Skeletal muscle cell (primary cell): ENCODE data around the gene CDK6.

ENCODE experiments used
- DNase-seq: peaks from one replicate; pipeline ENCODE4 v3.0.0-alpha.2; 2010; ENCODE audit warnings: low read depth
- H3K4me3 ChIP-seq: 2 replicates; pipeline ENCODE4 v1.5.1; 2011; ENCODE audit warnings: low read depth, mild to moderate bottlenecking, control low read depth, low read length, moderate library complexity

The CDK6 gene

GRCh38 chr7:92595281-92595680 is 241.1 kb downstream of the CDK6 start:
- H3K4me3 ChIP-seq, result no peak overlapping the region
- DNase-seq, result no peak

GRCh38 chr7:92594746-92595145 is 241.6 kb downstream of the CDK6 start:
- no peak overlapping the region for H3K4me3 ChIP-seq
- no peak for DNase-seq

GRCh38 chr7:92590711-92591310 is 245.6 kb downstream of the CDK6 start:
- DNase-seq, result no peak

DNA sequence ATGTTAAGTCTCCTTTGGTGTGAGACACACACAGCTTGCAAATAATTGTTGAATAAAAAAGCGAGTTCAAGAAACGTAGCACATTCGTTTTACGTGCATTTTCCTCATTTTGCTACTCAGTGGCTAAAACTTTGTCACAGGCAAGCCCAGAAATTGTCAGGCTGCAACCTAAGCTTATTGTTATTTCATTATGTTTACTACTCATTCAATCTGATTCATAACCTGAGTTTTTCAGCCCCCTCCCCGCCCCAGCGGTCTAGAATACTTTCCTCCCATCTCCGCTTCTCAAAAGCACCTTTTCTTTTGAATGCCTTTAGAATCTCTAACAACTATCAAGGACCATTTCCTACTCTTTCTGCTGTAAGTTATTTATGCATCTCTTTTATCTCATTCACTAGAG is 247.3 kb downstream of the CDK6 start:
- DNase-seq, result no peak
- H3K4me3 ChIP-seq, result peak overlapping the region; percentile 94

More at GRCh38 chr7:92590711-92591310, 245.6 kb downstream of the CDK6 start:
- peak overlapping the region; percentile 94 for H3K4me3 ChIP-seq

- DNase-seq, result no peak
- peak overlapping the region; percentile 94 for H3K4me3 ChIP-seq
Measured at GRCh38 chr7:92588561-92588960, 247.8 kb downstream of the CDK6 start.

GRCh38 chr7:92586841-92587240 is 249.5 kb downstream of the CDK6 start:
- H3K4me3 ChIP-seq, result no peak overlapping the region
- DNase-seq, result no peak

- DNase-seq, result no peak
- H3K4me3 ChIP-seq, result no peak overlapping the region
Measured at GRCh38 chr7:92586403-92586802, 250.0 kb downstream of the CDK6 start.

- no peak for DNase-seq
- H3K4me3 ChIP-seq, result no peak overlapping the region
Measured at GRCh38 chr7:92584953-92585352, 251.4 kb downstream of the CDK6 start.

DNA sequence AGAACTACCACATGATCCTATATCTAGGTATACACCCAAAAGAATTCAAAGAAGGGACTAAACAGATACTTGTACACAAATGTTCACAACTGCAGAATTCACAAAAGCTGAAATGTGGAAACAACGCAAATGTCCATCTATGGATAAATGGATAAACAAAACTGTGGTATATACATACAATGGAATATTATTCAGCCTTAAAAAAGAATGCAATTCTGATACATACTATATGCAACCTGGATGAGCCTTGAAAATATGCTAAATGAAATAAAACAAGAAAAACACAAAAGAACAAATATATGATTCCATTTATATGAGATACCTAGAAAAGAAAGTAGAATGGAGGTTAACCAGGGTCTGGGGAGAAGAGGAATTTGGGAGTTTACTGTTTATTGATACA is 253.4 kb downstream of the CDK6 start:
- DNase-seq, result no peak
- H3K4me3 ChIP-seq, result no peak overlapping the region

- H3K4me3 ChIP-seq, result no peak overlapping the region
- DNase-seq, result no peak
Measured at GRCh38 chr7:92576296-92576695, 260.1 kb downstream of the CDK6 start.

DNA sequence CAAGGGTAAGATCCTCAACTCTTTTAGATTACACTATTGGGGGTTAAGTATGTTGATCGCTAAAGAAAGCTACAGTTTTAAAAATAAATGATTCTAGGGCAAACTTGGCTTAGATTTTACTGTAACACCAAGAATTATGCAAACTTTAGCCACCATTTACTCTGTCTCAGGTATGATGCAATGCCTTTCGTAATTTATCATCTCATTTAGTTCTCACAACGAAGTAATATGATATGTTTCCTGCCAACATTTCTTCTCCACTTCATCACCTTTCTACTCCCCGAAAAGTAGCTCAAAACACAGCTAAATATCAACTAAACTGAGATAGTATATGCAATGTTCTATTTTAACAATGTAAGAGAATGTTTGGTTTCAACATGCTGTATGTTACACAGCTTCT is 267.2 kb downstream of the CDK6 start:
- H3K4me3 ChIP-seq, result no peak overlapping the region
- no peak for DNase-seq

GRCh38 chr7:92567460-92567859 is 268.9 kb downstream of the CDK6 start:
- H3K4me3 ChIP-seq, result no peak overlapping the region
- DNase-seq, result peak; percentile 45

- DNase-seq, result no peak
- H3K4me3 ChIP-seq, result no peak overlapping the region
Measured at GRCh38 chr7:92563345-92563744, 273.0 kb downstream of the CDK6 start.

- no peak for DNase-seq
Measured at GRCh38 chr7:92560602-92561001, 275.8 kb downstream of the CDK6 start.

DNA sequence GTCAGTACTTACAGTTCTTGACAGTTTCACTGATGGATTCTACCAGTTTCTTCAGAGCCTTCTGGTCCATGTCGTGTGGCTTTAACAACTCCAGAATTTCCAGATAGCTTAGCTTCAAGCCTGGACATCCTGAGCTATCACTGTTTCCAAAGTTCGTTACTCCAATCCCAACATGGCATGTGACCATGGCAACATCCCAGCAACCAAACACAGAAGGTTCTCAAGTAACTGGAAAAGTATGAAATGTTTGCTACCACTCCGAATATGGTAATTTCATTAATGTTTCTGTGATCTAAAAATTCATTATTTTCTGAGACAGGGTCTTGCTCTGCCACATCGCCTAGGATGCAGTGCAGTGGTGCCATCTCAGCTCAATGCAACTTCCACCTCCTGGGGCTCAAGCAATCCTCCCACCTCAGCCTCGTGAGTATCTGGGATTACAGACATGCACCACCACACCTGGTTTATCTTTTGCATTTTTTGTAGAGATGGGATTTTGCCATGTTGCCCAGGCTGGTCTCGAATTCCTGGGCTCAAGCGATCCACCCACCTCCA is 278.5 kb downstream of the CDK6 start:
- H3K4me3 ChIP-seq, result no peak overlapping the region
- DNase-seq, result no peak

More at GRCh38 chr7:92560602-92561001, 275.8 kb downstream of the CDK6 start:
- no peak overlapping the region for H3K4me3 ChIP-seq

GRCh38 chr7:92557249-92557648 is 279.1 kb downstream of the CDK6 start:
- H3K4me3 ChIP-seq, result no peak overlapping the region

More at GRCh38 chr7:92557249-92557648, 279.1 kb downstream of the CDK6 start:
- no peak for DNase-seq
